ENCODE results near the gene RNF133. TPM values are rescaled to one million over a fixed set of nuclear protein-coding genes. Genes with fewer than 3 reads are reported as not detected.

RNF133 gene
- total and polyA plus RNA-seq, 2 donors (not counting 1 experiment from before 2014, with no cell fraction given), result not detected

GRCh38 chr7:122677149-122677548, 21.8 kb downstream of the RNF133 start:
- H3K27ac Mint-ChIP-seq, result no peak overlapping the region
- WGBS (ENCODE audit: insufficient coverage), result 33% methylated on average over 1 of the region's 1 CpG
- no peak overlapping the region for H2AFZ ChIP-seq (ENCODE audit: insufficient read depth, low read depth, low read length, poor library complexity, severe bottlenecking)
- CTCF ChIA-PET, result no interaction called here
- no peak overlapping the region for H3K4me2 ChIP-seq (replicated peaks; ENCODE audit: low read depth, low read length, poor library complexity, severe bottlenecking)
- H3K79me2 ChIP-seq (ENCODE audit: control insufficient read depth, insufficient read depth, low read length), result no peaks in the 10 kb centered on the region
- H3K27me3 ChIP-seq (replicated peaks in 1 of 4; ENCODE audit: control extremely low read depth in 1 of 4, control insufficient read depth in 3 of 4, insufficient read depth in 4 of 4, low read length in 3 of 4), result no peaks in the 10 kb centered on the region
- ATAC-seq (ENCODE audit: low read depth), result no peak
- intact Hi-C loops (cut with micrococcal nuclease), result no loop called here
- peaks cover 6% of the 10 kb centered on the region for H3K9me3 Mint-ChIP-seq (ENCODE audit: insufficient read depth)
- no peaks in the 10 kb centered on the region for H3K4me1 Mint-ChIP-seq
- H3K4me1 ChIP-seq (ENCODE audit: control insufficient read depth in 2 of 2, insufficient read depth in 2 of 2, low read length in 2 of 2), result no peaks in the 10 kb centered on the region
- H3K4me3 Mint-ChIP-seq, result no peak overlapping the region
- TF ChIP-seq, protein P1, sequence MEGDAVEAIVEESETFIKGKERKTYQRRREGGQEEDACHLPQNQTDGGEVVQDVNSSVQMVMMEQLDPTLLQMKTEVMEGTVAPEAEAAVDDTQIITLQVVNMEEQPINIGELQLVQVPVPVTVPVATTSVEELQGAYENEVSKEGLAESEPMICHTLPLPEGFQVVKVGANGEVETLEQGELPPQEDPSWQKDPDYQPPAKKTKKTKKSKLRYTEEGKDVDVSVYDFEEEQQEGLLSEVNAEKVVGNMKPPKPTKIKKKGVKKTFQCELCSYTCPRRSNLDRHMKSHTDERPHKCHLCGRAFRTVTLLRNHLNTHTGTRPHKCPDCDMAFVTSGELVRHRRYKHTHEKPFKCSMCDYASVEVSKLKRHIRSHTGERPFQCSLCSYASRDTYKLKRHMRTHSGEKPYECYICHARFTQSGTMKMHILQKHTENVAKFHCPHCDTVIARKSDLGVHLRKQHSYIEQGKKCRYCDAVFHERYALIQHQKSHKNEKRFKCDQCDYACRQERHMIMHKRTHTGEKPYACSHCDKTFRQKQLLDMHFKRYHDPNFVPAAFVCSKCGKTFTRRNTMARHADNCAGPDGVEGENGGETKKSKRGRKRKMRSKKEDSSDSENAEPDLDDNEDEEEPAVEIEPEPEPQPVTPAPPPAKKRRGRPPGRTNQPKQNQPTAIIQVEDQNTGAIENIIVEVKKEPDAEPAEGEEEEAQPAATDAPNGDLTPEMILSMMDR (IDR thresholded peaks at IDR 0.05), result no peak
- no peak for TF ChIP-seq EZH2 (IDR thresholded peaks at IDR 0.05; ENCODE audit: borderline replicate concordance, insufficient read depth, low read depth, low read length, poor library complexity, severe bottlenecking)
- no peak for DNase-seq
- no peak overlapping the region for H3K4me3 ChIP-seq (ENCODE audit: control extremely low read depth in 1 of 5, extremely low read depth in 1 of 5, insufficient read depth in 1 of 5, low read depth in 2 of 5, low read length in 4 of 5)
- no peaks in the 10 kb centered on the region for H3K36me3 ChIP-seq (replicated peaks in 1 of 2; ENCODE audit: control extremely low read depth in 1 of 2, control insufficient read depth in 1 of 2, extremely low read depth in 1 of 2, insufficient read depth in 2 of 2, low read length in 1 of 2)
- no peak overlapping the region for H3K27ac ChIP-seq (ENCODE audit: low read length in 2 of 2)
- no peaks in the 10 kb centered on the region for H4K20me1 ChIP-seq (ENCODE audit: control insufficient read depth, insufficient read depth, low read length, poor library complexity, severe bottlenecking)
- peaks cover 0 to 6% (median 0%) of the 10 kb centered on the region in 3 donors for H3K9me3 ChIP-seq (ENCODE audit: control extremely low read depth in 1 of 3, control insufficient read depth in 2 of 3, insufficient read depth in 1 of 3, low read length in 2 of 3)
- H3K27me3 Mint-ChIP-seq, result no peaks in the 10 kb centered on the region
- no peak overlapping the region for H3K9ac ChIP-seq (ENCODE audit: low read length)
- POLR2A ChIA-PET, result no interaction called here

GRCh38 chr7:122676466-122676865, 22.5 kb downstream of the RNF133 start:
- no peaks in the 10 kb centered on the region for H3K36me3 ChIP-seq (replicated peaks in 1 of 2; ENCODE audit: control extremely low read depth in 1 of 2, control insufficient read depth in 1 of 2, extremely low read depth in 1 of 2, insufficient read depth in 2 of 2, low read length in 1 of 2)
- no peak overlapping the region for H3K27ac Mint-ChIP-seq
- no CpG with 5 or more reads among the region's 2 CpGs for WGBS (ENCODE audit: insufficient coverage)
- ATAC-seq (ENCODE audit: low read depth) (no peak), DNase-seq (no peak)
- peaks cover 0 to 6% (median 0%) of the 10 kb centered on the region in 3 donors for H3K9me3 ChIP-seq (ENCODE audit: control extremely low read depth in 1 of 3, control insufficient read depth in 2 of 3, insufficient read depth in 1 of 3, low read length in 2 of 3)
- H3K9ac ChIP-seq (ENCODE audit: low read length), result no peak overlapping the region
- H3K27me3 ChIP-seq (replicated peaks in 1 of 4; ENCODE audit: control extremely low read depth in 1 of 4, control insufficient read depth in 3 of 4, insufficient read depth in 4 of 4, low read length in 3 of 4), result no peaks in the 10 kb centered on the region
- H3K9me3 Mint-ChIP-seq (ENCODE audit: insufficient read depth), result peaks cover 6% of the 10 kb centered on the region
- POLR2A ChIA-PET, result no interaction called here
- H2AFZ ChIP-seq (ENCODE audit: insufficient read depth, low read depth, low read length, poor library complexity, severe bottlenecking), result no peak overlapping the region
- CTCF ChIA-PET, result no interaction called here
- no peak overlapping the region for H3K27ac ChIP-seq (ENCODE audit: low read length in 2 of 2)
- no peaks in the 10 kb centered on the region for H3K79me2 ChIP-seq (ENCODE audit: control insufficient read depth, insufficient read depth, low read length)
- intact Hi-C loops (cut with micrococcal nuclease), result no loop called here
- no peaks in the 10 kb centered on the region for H3K4me1 ChIP-seq (ENCODE audit: control insufficient read depth in 2 of 2, insufficient read depth in 2 of 2, low read length in 2 of 2)
- H3K27me3 Mint-ChIP-seq, result no peaks in the 10 kb centered on the region
- TF ChIP-seq, protein P1 (IDR thresholded peaks at IDR 0.05), result no peak
- TF ChIP-seq EZH2 (IDR thresholded peaks at IDR 0.05; ENCODE audit: borderline replicate concordance, insufficient read depth, low read depth, low read length, poor library complexity, severe bottlenecking), result no peak
- H3K4me3 Mint-ChIP-seq, result no peak overlapping the region
- no peaks in the 10 kb centered on the region for H3K4me1 Mint-ChIP-seq
- H3K4me3 ChIP-seq (ENCODE audit: control extremely low read depth in 1 of 5, extremely low read depth in 1 of 5, insufficient read depth in 1 of 5, low read depth in 2 of 5, low read length in 4 of 5), result no peak overlapping the region
- no peaks in the 10 kb centered on the region for H4K20me1 ChIP-seq (ENCODE audit: control insufficient read depth, insufficient read depth, low read length, poor library complexity, severe bottlenecking)
- H3K4me2 ChIP-seq (replicated peaks; ENCODE audit: low read depth, low read length, poor library complexity, severe bottlenecking), result no peak overlapping the region

All from B cell (primary cell).